Left ventricle myocardium superior (tissue), 1 donor: ENCODE data around the gene NEU1. TPM values are rescaled to one million over a fixed set of nuclear protein-coding genes. Genes with fewer than 3 reads are reported as not detected.
A peak's percentile ranks its signal among the peaks of the same experiment; 100 is the strongest.
"Not testable (repeated sequence)": the region's sequence is repeated elsewhere in the genome, so short reads cannot be mapped to it uniquely, and the experiment has no call there.

ENCODE experiments used
- ATAC-seq: fragments of 200-7000 bp; cut with Tn5 transposase; one replicate; pipeline ENCODE4 v1.9.1; 2020; ENCODE audit warnings: mild to moderate bottlenecking, moderate library complexity
- DNase-seq: peaks from one replicate; pipeline ENCODE4 v3.0.0-alpha.2; 2020
- intact Hi-C: fragments of 100-400 bp; cut with micrococcal nuclease; formaldehyde crosslinking; loops from one replicate; pipeline ENCODE4 v1.11.0; 2022
- long read RNA-seq: library from polyadenylated mRNA; unstranded; transcript quantifications from one replicate; pipeline ENCODE4 v2.0.0, GENCODE V29; 2021
- total RNA-seq: library from RNA; stranded (reverse); fragmentation: NEBNext Ultra II Directional; extraction: Animal tissue kit (Norgen Biotek cat#: 25700); gene quantifications from one replicate; pipeline ENCODE4 v1.2.1, GENCODE V29; 2021
- donor health status: DM: no; HTN: yes; CAD: no; lungs with severe emphysema.

Gene NEU1
- total RNA-seq = 24.9 TPM
- long read RNA-seq, transcript NEU1-206 (6 exons, 2,045 nt) = major isoform, 36 of 49 reads
- long read RNA-seq, partial matches to known transcripts = 6 of 49 reads
- long read RNA-seq, other reads (novel, unspliced or antisense) = 5 of 49 reads

GRCh38 chr6:31862344-31863235 lies at the start of gene NEU1:
Gene NEU1 (minus strand): TSS chr6:31862821. CDS start chr6:31862776, 45 bp downstream.
- intact Hi-C loops = no loop called here
- peak; percentile 98 for ATAC-seq
- peak; percentile 100 for DNase-seq

GRCh38 chr6:31911826-31912585 lies 49.4 kb upstream of the NEU1 start:
- ATAC-seq (no peak), DNase-seq (no peak)
- intact Hi-C loops = no loop called here

- intact Hi-C loops, DNase-seq, ATAC-seq: not testable (repeated sequence)
Measured at GRCh38 chr6:31909298-31909697, 46.7 kb upstream of the NEU1 start.

DNA sequence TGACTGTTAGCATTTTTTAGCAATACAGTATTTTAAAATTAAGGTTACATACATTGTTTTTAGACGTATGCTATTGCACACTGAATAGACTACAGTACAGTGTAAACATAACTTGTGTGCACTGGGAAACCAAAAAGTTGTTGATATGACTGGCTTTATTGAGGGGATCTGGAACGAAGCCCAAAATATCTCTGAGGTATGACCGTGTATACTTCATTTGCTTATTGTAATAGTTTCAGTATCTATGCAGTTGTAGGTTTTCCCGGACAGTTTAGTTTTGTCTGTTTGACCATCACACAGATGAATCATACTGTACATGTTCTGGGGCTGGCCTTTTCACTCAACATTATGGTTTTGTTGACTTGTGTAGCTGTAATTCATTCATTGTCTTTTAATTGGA lies 46.2 kb upstream of the NEU1 start:
- DNase-seq (no peak), ATAC-seq (no peak)
- intact Hi-C loops = no loop called here

DNA sequence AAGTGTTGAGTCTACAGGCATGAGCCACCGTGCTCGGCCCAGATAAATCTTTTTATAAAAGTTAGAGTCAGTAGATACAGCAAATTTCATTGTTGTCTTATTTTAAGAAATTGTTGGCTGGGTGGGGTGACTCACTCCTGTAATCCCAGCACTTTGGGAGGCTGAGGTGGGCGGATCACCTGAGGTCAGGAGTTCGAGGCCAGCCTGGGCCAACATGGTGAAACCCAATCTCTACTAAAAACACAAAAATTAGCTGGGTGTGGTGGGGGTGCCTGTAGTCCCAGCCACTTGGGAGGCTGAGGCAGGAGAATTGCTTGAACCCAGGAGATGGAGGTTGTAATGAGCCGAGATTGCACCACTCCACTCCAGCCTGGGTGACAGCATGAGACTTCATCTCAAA lies 45.6 kb upstream of the NEU1 start:
- DNase-seq, intact Hi-C loops, ATAC-seq: not testable (repeated sequence)

DNA sequence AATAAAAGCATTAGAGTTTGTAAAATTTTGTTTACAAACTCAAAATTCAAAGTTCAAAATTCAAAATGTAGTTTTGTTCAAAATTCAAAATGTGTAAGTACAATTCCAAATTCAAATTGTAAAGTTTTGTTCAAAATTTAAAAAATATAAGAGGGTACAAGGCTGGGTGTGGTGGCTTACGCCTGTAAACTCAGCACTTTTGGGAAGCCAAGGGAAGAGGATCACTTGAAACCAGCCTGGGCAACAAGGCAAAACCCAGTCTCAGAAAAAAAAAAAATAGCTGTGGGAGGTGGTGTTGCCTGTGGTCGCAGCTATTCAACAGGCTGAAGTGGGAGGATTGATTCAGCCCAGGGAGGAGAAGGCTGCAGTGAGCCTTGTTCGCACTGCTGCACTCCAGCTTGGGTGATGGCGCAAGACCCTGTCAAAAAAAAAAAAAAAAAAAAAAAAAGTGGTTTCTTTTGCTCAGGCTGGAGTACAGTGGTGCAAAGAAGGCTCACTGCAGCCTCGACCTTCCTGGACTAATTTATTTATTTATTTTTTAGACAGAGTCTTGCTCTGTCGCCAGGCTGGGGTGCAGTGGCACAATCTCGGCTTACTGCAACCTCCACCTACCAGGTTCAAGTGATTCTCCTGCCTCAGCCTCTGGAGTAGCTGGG lies 44.7 kb upstream of the NEU1 start:
- ATAC-seq (peak; percentile 18), DNase-seq (no peak)
- intact Hi-C loops = no loop called here

- intact Hi-C loops, ATAC-seq: not testable (repeated sequence)
Measured at GRCh38 chr6:31906727-31907126, 44.1 kb upstream of the NEU1 start.

DNA sequence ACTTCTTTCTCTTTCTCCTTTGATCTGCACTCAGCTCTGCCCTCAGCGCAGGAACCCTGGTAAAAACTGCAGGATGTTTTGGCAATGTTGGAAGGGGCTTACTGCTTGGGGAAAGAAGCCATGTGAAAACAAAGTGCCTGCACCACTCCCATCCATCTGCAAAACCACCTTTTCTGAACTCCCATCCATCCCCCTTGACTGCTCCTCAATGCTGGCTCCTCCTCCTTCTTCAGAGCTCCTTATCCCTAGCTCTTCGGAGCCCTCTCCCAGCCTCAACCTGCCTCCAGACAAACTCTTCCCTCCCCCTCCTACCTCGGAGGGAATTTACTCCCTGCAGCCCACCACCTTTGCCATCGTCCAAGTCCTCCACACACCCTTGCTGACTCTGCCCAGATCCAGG lies 43.5 kb upstream of the NEU1 start:
- intact Hi-C loops = no loop called here
- DNase-seq = no peak
- ATAC-seq = no peak

More at GRCh38 chr6:31906727-31907126, 44.1 kb upstream of the NEU1 start:
- DNase-seq = not testable (repeated sequence)

GRCh38 chr6:31905041-31905440 lies 42.4 kb upstream of the NEU1 start:
- no peak for ATAC-seq
- intact Hi-C loops = no loop called here
- DNase-seq = no peak

DNA sequence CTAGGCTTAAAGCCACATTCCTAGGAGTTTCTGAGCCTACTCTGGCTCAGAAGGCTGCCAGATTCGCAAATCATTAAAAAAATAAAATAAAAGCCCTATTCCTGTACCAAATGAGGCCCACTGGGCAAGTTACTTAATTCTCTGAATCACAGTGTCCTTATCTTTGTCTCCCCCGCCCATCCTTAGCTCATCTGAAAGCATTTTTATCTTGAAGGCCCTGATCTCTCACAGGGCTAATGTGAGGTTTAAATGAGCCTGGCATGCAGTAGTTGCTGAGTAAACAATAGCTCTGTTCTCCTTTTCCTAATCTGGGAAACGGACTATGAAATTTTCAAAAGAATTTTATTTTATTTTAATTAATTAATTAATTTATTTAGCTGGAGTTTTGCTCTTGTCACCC lies 41.3 kb upstream of the NEU1 start:
- no peak for DNase-seq
- no peak for ATAC-seq
- intact Hi-C loops = no loop called here

- intact Hi-C loops = no loop called here
- ATAC-seq (peak; percentile 83), DNase-seq (peak; percentile 95)
Measured at GRCh38 chr6:31901953-31902643, 39.5 kb upstream of the NEU1 start, which contains the start of gene ZBTB12. Gene ZBTB12 (minus strand): TSS chr6:31902086. CDS start chr6:31901305, 781 bp downstream.

- intact Hi-C loops = no loop called here
- peak; percentile 32 for ATAC-seq
Measured at GRCh38 chr6:31901415-31901952, 38.9 kb upstream of the NEU1 start.

GRCh38 chr6:31900917-31901414 lies 38.3 kb upstream of the NEU1 start:
- DNase-seq = peak; percentile 46
- intact Hi-C loops = no loop called here
- no peak for ATAC-seq

More at GRCh38 chr6:31901415-31901952, 38.9 kb upstream of the NEU1 start:
- peak; percentile 76 for DNase-seq

DNA sequence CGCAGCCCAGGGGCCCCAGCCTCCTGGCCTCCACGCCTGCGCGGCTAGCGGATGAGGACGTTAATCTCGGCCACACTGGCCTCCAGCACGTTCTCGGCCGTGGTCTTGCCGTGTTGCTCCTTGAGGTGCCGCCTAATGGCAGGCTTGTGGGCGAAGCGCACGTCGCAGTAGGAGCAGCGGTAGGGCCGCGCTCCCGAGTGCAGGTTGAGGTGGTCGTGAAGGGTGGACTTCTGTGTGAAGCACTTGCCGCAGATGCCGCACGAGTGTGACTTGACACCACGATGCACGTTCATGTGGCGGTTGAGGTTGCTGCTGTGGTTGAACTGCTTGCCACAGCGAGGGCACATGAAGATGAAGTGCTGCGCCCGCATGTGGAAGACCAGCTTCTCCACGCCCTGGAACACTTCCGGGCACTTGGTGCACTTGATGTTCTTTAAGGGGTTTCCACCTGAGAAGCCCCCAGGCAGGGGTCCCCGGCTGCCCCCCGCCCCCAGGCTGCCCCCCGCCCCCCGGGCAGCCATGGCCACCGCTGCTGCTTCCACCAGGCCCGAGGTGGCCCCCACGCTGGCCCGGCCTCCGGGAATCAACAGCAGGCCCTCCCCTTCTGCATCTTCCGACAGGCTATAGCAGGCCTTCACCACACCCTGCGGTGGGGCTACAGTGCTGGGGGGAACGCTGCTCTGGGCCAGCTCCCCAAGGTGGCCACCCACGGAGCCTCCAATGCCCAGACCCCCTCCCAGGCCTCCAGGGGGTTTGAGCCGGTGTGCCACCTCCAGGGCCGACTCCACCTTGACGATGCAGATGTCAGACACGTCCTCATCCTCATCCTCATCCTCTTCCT lies 37.5 kb upstream of the NEU1 start:
- DNase-seq = no peak
- intact Hi-C loops = no loop called here

DNA sequence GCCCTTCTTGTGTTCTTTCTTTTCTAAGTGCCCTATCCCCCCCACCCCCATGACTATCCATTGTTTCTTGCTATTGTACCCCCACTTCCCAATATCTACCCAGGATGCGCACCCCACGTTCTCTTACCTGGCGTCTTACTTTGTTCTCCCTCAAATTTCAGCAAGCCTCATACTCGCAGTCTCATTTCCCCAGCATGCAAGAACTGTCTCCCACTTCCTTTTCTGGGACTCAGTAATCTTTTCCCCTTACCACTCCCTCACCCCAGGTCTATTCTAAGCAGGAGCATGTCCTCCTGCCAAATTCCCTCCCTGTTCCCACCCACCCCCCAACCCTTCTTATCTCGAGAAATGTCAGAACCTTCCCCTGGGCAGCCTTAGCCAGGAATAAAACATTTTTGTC lies 36.6 kb upstream of the NEU1 start:
- intact Hi-C loops = no loop called here
- DNase-seq (no peak), ATAC-seq (no peak)

More for the DNA sequence above, 37.5 kb upstream of the NEU1 start:
- ATAC-seq = no peak

DNA sequence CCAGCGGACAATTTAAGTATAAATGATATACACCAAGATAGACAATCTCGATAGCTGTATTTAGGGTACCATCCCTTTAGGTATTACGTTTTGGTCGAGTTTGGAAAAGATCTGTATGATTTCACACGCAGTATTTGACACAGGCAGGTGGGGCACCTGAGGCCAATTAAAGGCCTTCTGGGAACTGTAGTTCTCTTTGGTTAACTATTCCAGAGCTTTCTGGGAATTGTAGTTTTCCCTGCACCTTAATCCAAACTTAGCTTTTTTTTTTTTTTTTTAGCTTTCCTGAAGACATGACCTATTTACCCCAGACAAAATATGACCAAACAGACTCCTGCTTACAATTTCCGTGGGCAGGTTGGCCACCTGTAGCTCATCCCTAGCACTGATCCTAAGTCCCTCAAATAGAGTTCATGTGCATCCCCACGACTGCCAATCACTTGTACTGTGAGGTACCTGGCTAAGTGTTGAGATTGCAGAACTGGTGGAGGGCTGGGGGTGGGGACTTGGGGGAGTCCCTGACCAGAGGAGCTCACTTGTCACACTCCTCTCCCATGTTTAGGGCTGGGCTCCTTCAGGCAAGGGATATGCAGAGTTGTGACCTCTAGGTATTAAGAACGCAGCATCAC lies 35.9 kb upstream of the NEU1 start:
- ATAC-seq (peak; percentile 29), DNase-seq (no peak)
- intact Hi-C loops = no loop called here
